ENCODE measurements around the gene TBC1D22B.
"Not testable (repeated sequence)": the region's sequence is repeated elsewhere in the genome, so short reads cannot be mapped to it uniquely, and the experiment has no call there.

Gene TBC1D22B

GRCh38 chr6:37305841-37306425, 48.4 kb downstream of the TBC1D22B start:
- DNase-seq: no peak

- DNase-seq: no peak
Observed at GRCh38 chr6:37306624-37307222, 49.2 kb downstream of the TBC1D22B start.

- not testable (repeated sequence) for DNase-seq
Observed at GRCh38 chr6:37307484-37307883, 49.9 kb downstream of the TBC1D22B start.

- no peak for DNase-seq
Observed at GRCh38 chr6:37308069-37308815, 50.7 kb downstream of the TBC1D22B start.

- no peak for DNase-seq
Observed at GRCh38 chr6:37309046-37309445, 51.5 kb downstream of the TBC1D22B start.

- DNase-seq: no peak
Observed at GRCh38 chr6:37309692-37310091, 52.1 kb downstream of the TBC1D22B start.

GRCh38 chr6:37310966-37311365, 53.4 kb downstream of the TBC1D22B start:
- DNase-seq: no peak

- no peak for DNase-seq
Observed at GRCh38 chr6:37311741-37312473, 54.3 kb downstream of the TBC1D22B start.

- no peak for DNase-seq
Observed at GRCh38 chr6:37313723-37314486, 56.3 kb downstream of the TBC1D22B start.

GRCh38 chr6:37314487-37315156, 57.0 kb downstream of the TBC1D22B start:
- DNase-seq: peak; percentile 18 to 19

- DNase-seq: no peak
Observed at GRCh38 chr6:37315157-37315515, 57.6 kb downstream of the TBC1D22B start.

GRCh38 chr6:37316071-37316470, 58.5 kb downstream of the TBC1D22B start:
- no peak for DNase-seq

- DNase-seq: no peak
Observed at GRCh38 chr6:37317312-37318038, 59.9 kb downstream of the TBC1D22B start.

GRCh38 chr6:37319156-37319555, 61.6 kb downstream of the TBC1D22B start:
- DNase-seq: no peak

- no peak for DNase-seq
Observed at GRCh38 chr6:37319856-37320480, 62.4 kb downstream of the TBC1D22B start.

GRCh38 chr6:37320646-37321045, 63.1 kb downstream of the TBC1D22B start:
- no peak for DNase-seq

- DNase-seq: no peak
Observed at GRCh38 chr6:37321101-37321500, 63.5 kb downstream of the TBC1D22B start.

- DNase-seq: no peak
Observed at GRCh38 chr6:37321516-37322415, 64.2 kb downstream of the TBC1D22B start.

- DNase-seq: no peak
Observed at GRCh38 chr6:37323580-37323979, 66.0 kb downstream of the TBC1D22B start.

Data from stimulated activated CD4-positive, alpha-beta T cell treated with anti-CD3 and anti-CD28 coated beads, Interleukin-2, amount 100 ng/mL, for 48 hours (primary cell).